HG03457 (cell line): ENCODE measurements around the gene BPHL.
"Not testable (repeated sequence)": the region's sequence is repeated elsewhere in the genome, so short reads cannot be mapped to it uniquely, and the experiment has no call there.

Experiments used
- ATAC-seq: cut with Tn5 transposase; IDR thresholded peaks from one replicate; pipeline ENCODE4 v1.9.1; 2021; ENCODE audit warnings: moderate number of reproducible peaks; ENCODE audit not compliant: unreplicated experiment

Gene BPHL

GRCh38 chr6:3176562-3177355 is 58.2 kb downstream of the BPHL start:
- no peak for ATAC-seq

GRCh38 chr6:3178666-3179065 is 60.2 kb downstream of the BPHL start:
- ATAC-seq = not testable (repeated sequence)

GRCh38 chr6:3179945-3180344 is 61.4 kb downstream of the BPHL start:
- not testable (repeated sequence) for ATAC-seq

GRCh38 chr6:3181105-3181504 is 62.6 kb downstream of the BPHL start:
- no peak for ATAC-seq

- ATAC-seq = no peak
Measured at GRCh38 chr6:3183066-3183465, 64.6 kb downstream of the BPHL start.

- no peak for ATAC-seq
Measured at GRCh38 chr6:3186974-3187382, 68.5 kb downstream of the BPHL start.

- ATAC-seq = no peak
Measured at GRCh38 chr6:3188262-3188661, 69.8 kb downstream of the BPHL start.

- ATAC-seq = not testable (repeated sequence)
Measured at GRCh38 chr6:3189192-3189591, 70.7 kb downstream of the BPHL start.

- ATAC-seq = no peak
Measured at GRCh38 chr6:3190056-3190455, 71.5 kb downstream of the BPHL start.

- ATAC-seq = no peak
Measured at GRCh38 chr6:3190779-3191178, 72.3 kb downstream of the BPHL start.

GRCh38 chr6:3193102-3193849 is 74.8 kb downstream of the BPHL start:
- ATAC-seq = no peak

- ATAC-seq = no peak
Measured at GRCh38 chr6:3194535-3195419, 76.3 kb downstream of the BPHL start.

- ATAC-seq = no peak
Measured at GRCh38 chr6:3195420-3195694, 76.8 kb downstream of the BPHL start.

- ATAC-seq = no peak
Measured at GRCh38 chr6:3195695-3196497, 77.4 kb downstream of the BPHL start.

GRCh38 chr6:3196770-3197169 is 78.3 kb downstream of the BPHL start:
- ATAC-seq = no peak

GRCh38 chr6:3197734-3198133 is 79.2 kb downstream of the BPHL start:
- ATAC-seq = not testable (repeated sequence)

GRCh38 chr6:3199382-3199781 is 80.9 kb downstream of the BPHL start:
- ATAC-seq = no peak

GRCh38 chr6:3200682-3201081 is 82.2 kb downstream of the BPHL start:
- ATAC-seq = no peak

GRCh38 chr6:3201388-3201787 is 82.9 kb downstream of the BPHL start:
- ATAC-seq = no peak
